ENCODE results near the gene CDC37L1.

GRCh38 chr9:4665357-4665756 lies 14.0 kb upstream of the CDC37L1 start:
- no peak for TF ChIP-seq BACH2 (CRISPR knock-in tag; IDR thresholded peaks at IDR 0.05; ENCODE audit: borderline replicate concordance)
- no peak for TF ChIP-seq PATZ1 (CRISPR knock-in tag; IDR thresholded peaks at IDR 0.05; ENCODE audit: borderline replicate concordance)
- no peak for TF ChIP-seq ZFP30 (CRISPR knock-in tag; IDR thresholded peaks at IDR 0.05)
- TF ChIP-seq CREB5 (CRISPR knock-in tag; IDR thresholded peaks at IDR 0.05; ENCODE audit: low read depth), result no peak
- TF ChIP-seq TCF4 (CRISPR knock-in tag; IDR thresholded peaks at IDR 0.05; ENCODE audit: borderline replicate concordance), result no peak
- no peak for TF ChIP-seq PPARA (CRISPR knock-in tag; IDR thresholded peaks at IDR 0.05; ENCODE audit: borderline replicate concordance)
- no peak for TF ChIP-seq ZC3H10 (CRISPR knock-in tag; IDR thresholded peaks at IDR 0.05)
- no peak for TF ChIP-seq ZNF8 (CRISPR knock-in tag; IDR thresholded peaks at IDR 0.05)

Data from SK-N-SH treated with all-trans-retinoic acid at 6 μM for 48 hours (cell line).